ENCODE results near the gene CUL4A.
"Not testable (repeated sequence)": the region's sequence is repeated elsewhere in the genome, so short reads cannot be mapped to it uniquely, and the experiment has no call there.

The CUL4A gene

DNA sequence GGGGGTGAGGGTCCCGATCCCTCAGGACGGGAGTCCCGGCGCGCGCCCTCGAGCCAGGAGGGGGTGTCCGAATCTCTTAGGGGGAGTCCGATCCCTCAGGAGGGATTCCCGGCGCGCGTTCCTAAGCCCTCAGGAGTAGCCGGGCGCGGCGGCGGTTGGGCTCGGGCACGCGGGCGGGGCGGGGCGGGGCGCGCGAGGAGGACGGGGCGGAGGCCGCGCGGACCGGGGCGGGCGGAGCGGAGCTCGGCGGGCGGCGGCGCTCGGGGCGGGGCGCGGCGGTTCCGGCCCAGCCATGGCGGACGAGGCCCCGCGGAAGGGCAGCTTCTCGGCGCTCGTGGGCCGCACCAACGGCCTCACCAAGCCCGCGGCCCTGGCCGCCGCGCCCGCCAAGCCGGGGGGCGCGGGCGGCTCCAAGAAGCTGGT lies at the start of gene CUL4A:
TSS of gene CUL4A (plus strand) at position 278 of the 423 bp plus-strand sequence. CDS start at position 293, 15 bp downstream.
- DNase-seq (ENCODE audit: low spot score): peak; percentile 40

DNA sequence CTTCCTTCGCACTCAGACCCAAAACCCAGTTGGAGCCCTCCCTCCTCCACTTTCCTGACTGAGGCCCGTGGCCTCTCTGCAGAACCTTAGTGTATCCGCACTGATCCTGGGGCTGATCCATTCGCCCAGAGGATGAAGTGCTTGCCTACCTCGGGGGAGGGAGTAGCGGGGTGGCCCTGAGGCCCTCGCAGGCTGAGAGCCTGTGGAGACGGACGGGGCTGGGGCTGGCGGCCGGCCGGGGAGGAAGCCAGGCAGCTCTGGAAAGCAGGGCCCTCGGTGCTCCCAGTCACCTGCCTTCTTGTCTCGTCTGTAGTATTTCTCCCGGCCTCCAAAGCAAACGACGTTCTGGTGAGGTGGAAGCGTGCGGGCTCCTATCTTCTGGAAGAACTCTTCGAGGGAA lies 49.7 kb upstream of the CUL4A start:
- DNase-seq (ENCODE audit: low spot score): no peak

GRCh38 chr13:113160983-113161382 lies 48.4 kb upstream of the CUL4A start:
- no peak for DNase-seq (ENCODE audit: low spot score)

GRCh38 chr13:113161433-113161832 lies 48.0 kb upstream of the CUL4A start:
- no peak for DNase-seq (ENCODE audit: low spot score)

DNA sequence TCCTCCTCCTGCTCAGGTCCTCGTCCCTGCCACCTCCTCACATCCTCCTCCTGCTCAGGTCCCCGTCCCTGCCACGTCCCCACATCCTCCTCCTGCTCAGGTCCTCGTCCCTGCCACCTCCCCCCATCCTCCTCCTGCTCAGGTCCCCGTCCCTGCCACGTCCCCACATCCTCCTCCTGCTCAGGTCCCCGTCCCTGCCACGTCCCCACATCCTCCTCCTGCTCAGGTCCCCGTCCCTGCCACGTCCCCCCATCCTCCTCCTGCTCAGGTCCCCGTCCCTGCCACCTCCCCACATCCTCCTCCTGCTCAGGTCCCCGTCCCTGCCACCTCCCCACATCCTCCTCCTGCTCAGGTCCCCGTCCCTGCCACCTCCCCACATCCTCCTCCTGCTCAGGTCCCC lies 47.4 kb upstream of the CUL4A start:
- DNase-seq (ENCODE audit: low spot score): not testable (repeated sequence)

- DNase-seq (ENCODE audit: low spot score): no peak
Observed at GRCh38 chr13:113162783-113163685, 46.4 kb upstream of the CUL4A start.

- DNase-seq (ENCODE audit: low spot score): no peak
Observed at GRCh38 chr13:113164492-113164891, 44.9 kb upstream of the CUL4A start.

DNA sequence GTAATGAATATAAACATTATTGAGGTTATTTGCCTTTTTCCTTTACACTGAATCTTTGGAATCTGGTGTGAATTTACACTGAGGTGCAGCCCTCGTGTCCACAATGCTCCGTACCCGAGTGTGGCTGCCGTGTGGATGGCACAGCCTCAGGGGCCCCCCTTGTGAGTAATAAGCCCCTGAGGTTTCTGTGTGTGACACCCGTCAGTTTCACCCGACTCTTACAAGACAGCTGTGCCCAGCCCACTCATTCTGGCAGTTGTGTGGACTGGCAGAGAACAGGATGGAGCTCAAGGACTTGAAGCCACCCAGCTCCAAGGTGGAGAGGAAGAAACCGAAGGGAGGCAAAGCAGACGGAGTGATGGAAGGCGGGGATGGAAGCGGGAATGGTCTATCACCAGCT lies 43.1 kb upstream of the CUL4A start:
- no peak for DNase-seq (ENCODE audit: low spot score)

DNA sequence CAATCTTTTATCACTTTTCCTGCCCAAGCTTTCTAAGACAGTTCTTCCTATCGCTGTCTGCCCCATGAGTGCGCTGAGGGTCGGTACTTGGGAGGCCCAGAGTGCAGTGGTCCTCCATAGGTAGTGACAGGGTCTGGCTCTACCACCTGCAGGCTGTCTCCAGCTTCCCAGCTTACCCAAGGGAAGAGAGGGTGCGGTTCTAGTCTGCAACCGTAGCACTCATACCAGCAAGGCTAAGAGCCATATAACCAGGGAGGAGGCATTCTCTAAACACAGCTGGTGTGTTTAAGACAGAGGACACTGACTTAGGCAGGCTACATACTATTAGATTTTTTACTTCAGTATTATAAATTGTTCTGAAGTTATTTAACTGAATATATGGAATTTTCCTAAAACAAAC lies 42.7 kb upstream of the CUL4A start:
- no peak for DNase-seq (ENCODE audit: low spot score)

- DNase-seq (ENCODE audit: low spot score): no peak
Observed at GRCh38 chr13:113167155-113167554, 42.3 kb upstream of the CUL4A start.

- DNase-seq (ENCODE audit: low spot score): no peak
Observed at GRCh38 chr13:113167575-113167974, 41.8 kb upstream of the CUL4A start.

DNA sequence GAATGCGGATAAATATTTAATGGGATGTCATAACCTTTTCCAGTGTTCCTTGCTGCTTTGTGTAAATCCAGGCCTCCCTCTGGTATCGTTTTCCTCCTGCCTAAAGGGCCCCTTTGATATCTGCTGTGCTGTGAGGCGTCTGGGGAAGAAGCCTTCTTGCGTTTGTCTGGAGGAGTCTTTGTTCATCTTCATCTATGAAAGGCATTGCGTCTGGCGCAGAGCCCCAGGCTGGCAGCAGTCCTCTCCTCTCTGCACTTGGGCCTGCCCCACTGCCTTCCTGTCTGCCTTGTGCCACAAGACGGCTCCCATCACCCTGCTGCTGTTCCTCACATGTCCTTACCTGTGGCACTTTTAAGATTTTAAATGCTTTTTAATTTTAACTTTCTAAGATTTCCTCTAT lies 41.2 kb upstream of the CUL4A start:
- peak; percentile 84 for DNase-seq (ENCODE audit: low spot score)

- DNase-seq (ENCODE audit: low spot score): no peak
Observed at GRCh38 chr13:113169277-113170272, 39.8 kb upstream of the CUL4A start.

DNA sequence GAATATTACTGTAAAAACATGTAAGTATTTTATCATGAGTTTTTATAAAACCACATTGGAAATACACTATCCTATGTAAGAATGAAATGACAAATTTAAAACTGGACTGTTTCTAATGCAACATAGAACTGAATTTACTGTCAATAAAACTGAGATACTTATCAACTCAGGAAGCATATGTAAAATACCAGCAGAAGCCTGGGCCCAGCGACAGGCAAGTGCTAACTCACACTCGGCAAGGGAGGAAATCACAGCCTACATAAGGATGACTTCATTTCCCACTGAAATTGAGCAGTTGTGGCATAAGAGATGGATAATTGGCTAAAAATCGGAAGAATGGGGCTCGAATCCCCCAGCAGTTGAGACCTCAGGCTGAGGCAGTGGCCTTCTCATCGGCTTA lies 38.9 kb upstream of the CUL4A start:
- DNase-seq (ENCODE audit: low spot score): no peak

- DNase-seq (ENCODE audit: low spot score): no peak
Observed at GRCh38 chr13:113171250-113172125, 37.9 kb upstream of the CUL4A start.

DNA sequence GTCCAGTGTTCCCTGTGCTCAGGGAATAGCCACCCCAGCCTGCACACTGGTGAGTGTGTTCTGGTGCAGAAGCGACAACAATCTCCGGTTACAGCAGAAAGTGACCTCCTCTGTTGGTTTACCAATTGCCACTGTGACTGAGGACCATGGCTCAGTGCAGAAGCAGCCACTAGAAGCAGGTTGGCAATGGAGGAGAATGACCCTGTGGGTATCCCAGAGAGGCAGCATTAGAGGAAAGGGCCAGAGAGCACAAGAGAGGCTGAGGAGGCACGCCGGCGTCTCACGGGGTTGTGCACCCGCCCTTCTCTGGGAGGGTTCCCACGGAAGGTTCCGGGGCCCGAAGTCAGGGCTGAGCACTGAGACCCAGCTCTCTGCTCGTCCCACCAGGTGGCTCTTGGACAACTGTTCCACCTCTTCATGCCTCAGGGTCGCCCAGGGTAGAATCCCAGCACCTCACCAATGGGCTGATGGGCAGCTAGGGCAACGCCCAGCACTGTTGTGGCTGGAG lies 36.9 kb upstream of the CUL4A start:
- no peak for DNase-seq (ENCODE audit: low spot score)

GRCh38 chr13:113176280-113176679 lies 33.1 kb upstream of the CUL4A start:
- no peak for DNase-seq (ENCODE audit: low spot score)

GRCh38 chr13:113176822-113177221 lies 32.6 kb upstream of the CUL4A start:
- DNase-seq (ENCODE audit: low spot score): no peak

- DNase-seq (ENCODE audit: low spot score): peak; percentile 49
Observed at GRCh38 chr13:113178070-113178895, 31.1 kb upstream of the CUL4A start.

DNA sequence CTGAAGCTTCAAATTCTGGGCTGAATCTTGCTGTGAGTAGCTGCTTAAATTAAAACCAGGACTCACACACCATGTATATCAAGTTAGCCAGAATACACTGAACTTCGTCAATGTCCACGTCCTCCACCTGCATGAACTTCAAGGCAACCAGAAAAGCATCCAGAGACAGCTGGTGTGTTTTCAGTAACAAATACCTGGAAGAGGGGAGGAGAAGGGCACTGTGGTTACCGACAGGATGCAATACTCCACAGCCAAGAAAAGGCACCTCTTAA lies 30.6 kb upstream of the CUL4A start:
- no peak for DNase-seq (ENCODE audit: low spot score)
